RWPE1 (cell line): ENCODE results near the gene STBD1.
A peak's percentile ranks its signal among the peaks of the same experiment; 100 is the strongest.

Source experiments
- CTCF ChIA-PET: fragments of 350-600 bp; sonication (Branson Sonifier 250); formaldehyde crosslinking; extraction: SDS; loops from one replicate; lab custom pipeline; 2021; lab: Yijun Ruan, JAX
- POLR2A ChIA-PET: fragments of 400-600 bp; formaldehyde crosslinking; extraction: SDS; loops from one replicate; lab custom pipeline; 2020; ENCODE audit warnings: antibody characterized with exemption; ENCODE audit not compliant: low non-redundant PET; lab: Yijun Ruan, JAX
- DNase-seq: peaks from one replicate; pipeline ENCODE4 v3.0.0; 2012; ENCODE audit warnings: low spot score
- H3K27ac ChIP-seq: fragments of 450-650 bp; 2 replicates; pipeline ENCODE4 v1.5.1; 2017
- CTCF ChIP-seq: fragments of 450-650 bp; conservative IDR thresholded peaks from 2 replicates; pipeline ENCODE4 v1.5.1; 2017; ENCODE audit warnings: low read depth, mild to moderate bottlenecking

The STBD1 gene

GRCh38 chr4:76334885-76335284, 28.4 kb downstream of the STBD1 start:
- H3K27ac ChIP-seq = no peak overlapping the region
- no peak for TF ChIP-seq CTCF
- POLR2A ChIA-PET = no interaction called here
- no peak for DNase-seq
- CTCF ChIA-PET = interaction anchor here (0.5 kb wide), 1 partner anchor 56 kb away, joined by 3 read pairs; no protein-coding TSS in a partner anchor

- POLR2A ChIA-PET = no interaction called here
- no peak for TF ChIP-seq CTCF
- DNase-seq = no peak
- CTCF ChIA-PET = interaction anchor here (0.5 kb wide), 1 partner anchor 300 kb away, joined by 4 read pairs; no protein-coding TSS in a partner anchor
- no peak overlapping the region for H3K27ac ChIP-seq
These were observed 32.8 kb downstream of the STBD1 start for GRCh38 chr4:76339364-76339763.

- ChIA-PET POLR2A (no interaction called here), CTCF (interaction anchor here (0.6 kb wide), 1 partner anchor 18 kb away, joined by 3 read pairs; no protein-coding TSS in a partner anchor)
- no peak overlapping the region for H3K27ac ChIP-seq
- DNase-seq = peak; percentile 45
- no peak for TF ChIP-seq CTCF
These were observed 34.5 kb downstream of the STBD1 start for GRCh38 chr4:76341063-76341462.

- no peak for DNase-seq
- CTCF ChIA-PET = interaction anchor here (1.0 kb wide), 1 partner anchor 1259 kb away, joined by 3 read pairs; no protein-coding TSS in a partner anchor
- POLR2A ChIA-PET = no interaction called here
- TF ChIP-seq CTCF = no peak
- H3K27ac ChIP-seq = no peak overlapping the region
These were observed 35.7 kb downstream of the STBD1 start for GRCh38 chr4:76342191-76342590.

GRCh38 chr4:76342803-76343202, 36.3 kb downstream of the STBD1 start:
- no peak for DNase-seq
- POLR2A ChIA-PET = no interaction called here
- CTCF ChIA-PET = interaction anchor here (1.0 kb wide), 1 partner anchor 1258 kb away, joined by 3 read pairs; no protein-coding TSS in a partner anchor
- no peak overlapping the region for H3K27ac ChIP-seq
- no peak for TF ChIP-seq CTCF

- ChIA-PET CTCF (no interaction called here), POLR2A (no interaction called here)
- H3K27ac ChIP-seq = no peak overlapping the region
- no peak for TF ChIP-seq CTCF
- no peak for DNase-seq
These were observed 48.3 kb downstream of the STBD1 start for GRCh38 chr4:76354517-76355473.
